GM19099 (cell line): ENCODE measurements around the gene UBXN1.

Source experiments
- POLR2A ChIP-seq: IDR thresholded peaks from 3 replicates; pipeline ENCODE4 v1.6.1; 2011; ENCODE audit warnings: low read depth; ENCODE audit not compliant: insufficient read length; ENCODE audit errors: extremely low read depth

The UBXN1 gene, protein sequence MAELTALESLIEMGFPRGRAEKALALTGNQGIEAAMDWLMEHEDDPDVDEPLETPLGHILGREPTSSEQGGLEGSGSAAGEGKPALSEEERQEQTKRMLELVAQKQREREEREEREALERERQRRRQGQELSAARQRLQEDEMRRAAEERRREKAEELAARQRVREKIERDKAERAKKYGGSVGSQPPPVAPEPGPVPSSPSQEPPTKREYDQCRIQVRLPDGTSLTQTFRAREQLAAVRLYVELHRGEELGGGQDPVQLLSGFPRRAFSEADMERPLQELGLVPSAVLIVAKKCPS

DNA sequence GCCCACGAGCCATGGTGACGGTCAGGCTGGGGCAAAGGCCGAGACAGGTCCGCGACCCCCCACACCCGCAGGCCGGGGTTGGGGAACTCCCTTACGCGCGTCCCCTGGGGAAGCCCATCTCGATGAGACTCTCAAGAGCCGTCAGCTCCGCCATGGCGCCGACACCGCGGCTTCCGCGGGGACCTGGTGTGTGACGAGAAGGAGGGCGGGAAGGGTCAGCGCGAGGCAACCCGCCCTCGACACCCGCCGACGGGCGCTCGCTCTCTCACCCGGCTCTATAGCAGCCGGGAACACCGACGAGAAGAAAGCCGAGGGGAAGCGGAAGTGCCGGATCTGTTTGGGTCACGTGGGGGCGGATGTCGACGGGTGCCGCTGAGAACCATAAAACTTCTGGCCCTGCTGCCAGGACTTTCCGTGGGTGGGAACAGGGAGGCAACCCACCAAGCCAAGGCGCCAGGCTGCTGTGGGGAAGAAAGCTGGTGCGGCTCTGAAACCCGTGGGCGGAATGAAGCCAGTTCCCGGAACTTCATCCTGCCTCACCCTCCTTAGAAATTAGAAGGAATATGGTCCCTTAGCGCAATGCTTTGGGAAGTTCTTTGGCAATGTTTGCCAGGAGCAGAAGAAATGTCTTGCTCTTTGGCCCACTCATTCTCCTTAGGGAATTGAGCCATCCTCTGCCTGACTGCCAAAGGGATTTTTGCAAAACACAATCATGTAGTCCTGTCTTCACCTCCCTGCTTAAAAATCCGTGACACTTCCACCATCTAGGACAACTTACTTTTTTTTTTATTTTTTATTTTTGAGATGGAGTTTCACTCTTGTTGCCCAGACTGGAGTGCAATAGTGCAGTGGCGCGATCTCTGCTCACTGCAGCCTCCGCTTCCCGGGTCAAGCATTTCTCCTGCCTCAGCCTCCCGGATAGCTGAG is at the start of gene UBXN1:
Gene UBXN1, minus strand, starts transcription at position 304 of the 927 bp plus-strand sequence. Its CDS starts 150 bp downstream, at position 154.
- peak; percentile 91 for TF ChIP-seq POLR2A

DNA sequence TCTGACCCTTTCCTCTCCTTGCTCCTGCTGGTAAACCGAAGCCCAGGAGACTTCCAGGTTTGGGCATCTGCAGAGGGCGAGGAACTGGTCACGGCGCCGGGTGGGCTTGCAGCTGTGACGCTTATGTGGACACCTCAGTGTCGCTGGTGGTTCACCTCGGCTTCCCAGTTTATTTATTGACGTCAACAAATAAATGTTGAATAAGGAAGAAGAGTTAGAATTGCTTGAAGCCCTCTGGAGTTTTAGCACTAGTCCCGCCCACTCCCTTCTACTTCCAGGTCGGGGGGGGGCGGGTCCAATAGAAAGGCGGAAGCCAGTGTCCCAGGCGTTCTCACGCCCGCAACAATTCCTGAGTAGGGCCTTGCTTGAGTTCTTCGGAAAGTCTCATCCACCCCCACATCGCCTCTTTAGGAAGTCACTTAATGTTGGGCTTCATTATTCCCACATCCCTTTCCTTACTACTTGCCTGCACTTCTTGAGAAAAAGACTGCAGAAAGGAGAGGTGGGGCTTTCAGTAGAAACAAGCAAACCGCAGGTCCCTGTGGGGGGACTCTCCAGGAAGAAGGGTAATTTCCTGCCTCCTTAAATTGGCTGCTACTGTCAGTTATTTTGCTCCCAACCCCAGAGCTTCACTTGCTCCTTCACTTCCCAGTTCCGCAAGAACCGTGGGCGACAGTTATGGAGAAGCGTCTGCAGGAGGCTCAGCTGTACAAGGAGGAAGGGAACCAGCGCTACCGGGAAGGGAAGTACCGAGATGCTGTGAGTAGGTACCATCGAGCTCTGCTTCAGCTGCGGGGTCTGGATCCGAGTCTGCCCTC is 49.5 kb upstream of the UBXN1 start, which contains the start of gene TTC9C:
Gene TTC9C, plus strand, starts transcription at position 316 of the 818 bp plus-strand sequence. Its CDS starts 363 bp downstream, at position 679.
- peak; percentile 76 for TF ChIP-seq POLR2A

DNA sequence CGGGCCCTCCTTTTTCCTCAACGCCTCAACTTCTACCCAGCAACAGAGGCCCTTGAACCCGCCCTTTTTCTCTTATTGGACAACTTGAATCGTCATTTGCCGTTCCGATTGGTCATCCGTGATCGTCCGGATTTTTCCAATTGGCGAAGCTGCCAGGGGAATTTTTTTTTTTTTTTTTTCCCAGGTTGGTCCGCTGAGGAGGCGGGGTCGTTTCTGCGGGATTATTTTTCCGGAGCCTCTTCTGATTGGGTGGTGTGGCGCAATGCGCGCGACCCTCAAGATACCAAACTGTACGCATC is 48.9 kb upstream of the UBXN1 start:
- no peak for TF ChIP-seq POLR2A

DNA sequence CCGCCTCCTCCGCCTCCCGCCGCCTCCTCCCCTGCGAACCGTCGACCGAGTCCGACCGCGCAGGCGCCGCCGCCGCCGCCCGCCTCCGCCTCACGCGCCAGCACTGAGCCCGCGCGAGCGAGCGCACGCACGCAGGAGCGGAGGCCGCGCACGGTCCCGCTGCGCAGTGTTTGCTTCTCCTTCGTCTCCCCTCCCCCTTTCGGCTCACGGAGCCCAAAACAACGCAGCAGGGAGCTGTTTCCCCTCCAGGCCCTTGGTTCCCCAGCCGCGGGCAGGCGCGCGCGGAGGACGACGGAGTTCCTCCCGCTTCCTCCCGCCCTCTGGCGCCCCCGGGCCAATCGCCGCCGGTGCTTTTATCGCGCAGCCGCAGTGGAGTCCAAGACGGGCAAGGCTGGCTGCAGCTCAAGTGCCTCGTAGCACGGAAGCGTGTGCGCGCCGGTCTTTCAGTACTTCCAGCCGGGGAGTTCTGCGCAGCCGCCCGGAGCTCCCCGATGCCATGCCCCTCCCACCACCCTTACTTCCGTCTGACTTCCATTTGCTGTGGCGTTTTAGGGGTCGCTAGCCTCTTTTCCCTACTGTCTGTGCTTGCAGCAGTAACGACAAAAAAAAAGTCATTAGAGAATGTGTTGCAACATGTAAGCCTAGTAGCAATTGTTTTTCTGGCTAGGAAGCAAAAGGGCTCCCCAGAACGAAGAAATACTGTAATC is 48.4 kb upstream of the UBXN1 start, which contains the start of gene HNRNPUL2:
Gene HNRNPUL2, minus strand, starts transcription at position 293 of the 707 bp plus-strand sequence. CDS start 301 bp downstream, outside the sequence.
- peak; percentile 98 for TF ChIP-seq POLR2A

DNA sequence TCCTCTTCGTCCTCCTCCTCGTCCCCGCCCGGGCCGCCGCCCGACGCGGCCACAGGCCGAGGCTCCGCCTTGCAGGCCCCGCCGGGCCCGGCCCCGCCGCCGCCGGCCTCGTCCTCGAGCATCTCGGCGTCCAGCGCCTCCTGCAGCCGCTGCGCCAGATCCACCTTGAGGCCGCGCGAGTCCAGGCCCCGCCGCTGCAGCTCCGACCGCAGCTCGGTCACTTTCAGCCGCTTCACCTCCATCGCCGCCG is 48.0 kb upstream of the UBXN1 start:
- TF ChIP-seq POLR2A, result no peak

DNA sequence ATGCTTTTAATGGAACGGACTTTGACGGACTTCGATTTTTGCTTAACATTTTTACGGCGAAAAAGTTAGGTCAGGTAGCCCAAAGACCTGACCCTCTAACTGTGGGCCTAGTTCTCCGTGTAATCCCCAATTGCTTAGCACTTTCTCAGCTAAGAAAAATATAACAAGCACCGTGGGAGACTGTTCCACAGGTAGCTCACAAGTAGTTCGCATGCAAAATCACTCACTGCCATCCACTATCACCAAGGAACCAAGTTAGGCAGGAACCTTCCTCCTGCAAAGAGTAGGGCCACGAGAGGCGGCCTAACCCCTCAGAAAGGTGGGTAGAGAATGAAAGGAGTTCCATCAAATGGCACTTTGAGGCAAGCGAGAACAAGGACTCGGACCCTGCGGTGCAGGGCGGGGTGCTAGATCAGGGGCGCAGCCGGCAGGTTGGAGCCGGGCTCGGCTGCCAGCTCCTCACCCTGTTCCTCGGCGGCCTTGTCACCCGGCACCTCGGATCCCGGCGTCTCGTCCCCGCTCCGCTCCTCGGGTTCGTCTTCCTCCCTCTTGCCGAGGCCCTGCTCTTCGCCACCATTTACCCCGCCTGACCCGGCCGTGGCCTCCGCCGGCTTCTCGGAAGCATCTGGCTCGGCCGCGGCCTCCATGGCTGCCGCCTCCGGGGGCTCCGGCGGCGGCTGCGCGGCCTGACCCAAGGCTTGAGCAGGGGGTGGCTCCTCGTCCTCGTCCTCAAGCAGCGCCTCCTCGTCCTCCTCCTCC is 47.5 kb upstream of the UBXN1 start:
- TF ChIP-seq POLR2A, result peak; percentile 22

DNA sequence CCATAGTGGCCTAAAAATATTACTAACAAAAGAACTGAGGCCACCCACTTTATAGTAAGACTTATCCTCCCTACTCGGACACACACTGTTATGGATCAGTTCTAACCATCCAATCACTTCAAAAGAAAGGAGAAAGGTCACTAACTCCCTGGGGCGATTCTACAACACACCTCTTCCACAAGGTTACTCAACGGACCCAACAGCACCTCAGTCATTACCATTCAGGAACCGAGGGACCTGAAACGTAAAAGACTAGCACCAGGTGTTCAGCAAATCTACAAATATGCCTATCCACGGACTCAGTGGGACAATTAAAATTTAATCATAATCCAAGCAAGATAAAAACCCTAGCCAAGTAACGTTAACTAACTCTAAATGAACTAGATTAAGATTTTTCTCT is 46.8 kb upstream of the UBXN1 start:
- TF ChIP-seq POLR2A, result no peak

DNA sequence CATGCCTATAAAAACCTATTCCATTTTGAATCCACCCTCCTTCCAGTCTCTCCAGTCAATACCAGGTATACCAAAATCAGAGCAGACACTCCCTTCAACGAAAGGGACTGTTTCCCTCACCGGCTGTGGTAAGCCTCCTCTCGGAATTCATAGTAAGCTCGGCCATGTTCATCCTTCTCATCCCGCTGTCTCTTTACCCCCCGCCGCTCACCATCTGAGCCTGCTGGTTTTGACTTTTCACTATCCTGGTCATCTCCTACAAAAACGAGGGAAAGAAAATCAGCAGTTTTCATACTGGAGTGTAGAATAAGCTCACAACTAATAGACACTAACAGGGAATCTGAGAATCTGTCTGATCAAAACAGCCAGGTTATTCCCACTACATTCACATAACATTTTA is 45.3 kb upstream of the UBXN1 start:
- TF ChIP-seq POLR2A, result no peak

DNA sequence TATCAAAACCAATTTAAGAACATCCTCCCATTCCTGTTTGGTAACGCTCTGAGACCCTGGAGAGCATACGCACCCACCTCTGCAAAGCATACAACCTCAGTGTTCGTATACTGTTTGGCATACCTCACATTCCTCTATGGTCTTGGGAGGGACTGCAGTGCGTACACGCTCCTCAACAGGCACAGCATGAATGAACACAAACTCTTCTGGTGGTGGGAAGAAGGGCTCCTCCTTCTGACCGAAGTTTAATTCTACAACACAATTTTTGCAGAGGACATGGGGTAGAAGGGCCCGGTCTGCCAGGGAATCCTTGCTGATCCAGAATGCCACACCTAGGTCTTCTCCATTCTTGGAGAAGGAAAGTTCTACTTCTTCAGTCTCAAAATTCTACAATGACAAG is 43.1 kb upstream of the UBXN1 start:
- no peak for TF ChIP-seq POLR2A

DNA sequence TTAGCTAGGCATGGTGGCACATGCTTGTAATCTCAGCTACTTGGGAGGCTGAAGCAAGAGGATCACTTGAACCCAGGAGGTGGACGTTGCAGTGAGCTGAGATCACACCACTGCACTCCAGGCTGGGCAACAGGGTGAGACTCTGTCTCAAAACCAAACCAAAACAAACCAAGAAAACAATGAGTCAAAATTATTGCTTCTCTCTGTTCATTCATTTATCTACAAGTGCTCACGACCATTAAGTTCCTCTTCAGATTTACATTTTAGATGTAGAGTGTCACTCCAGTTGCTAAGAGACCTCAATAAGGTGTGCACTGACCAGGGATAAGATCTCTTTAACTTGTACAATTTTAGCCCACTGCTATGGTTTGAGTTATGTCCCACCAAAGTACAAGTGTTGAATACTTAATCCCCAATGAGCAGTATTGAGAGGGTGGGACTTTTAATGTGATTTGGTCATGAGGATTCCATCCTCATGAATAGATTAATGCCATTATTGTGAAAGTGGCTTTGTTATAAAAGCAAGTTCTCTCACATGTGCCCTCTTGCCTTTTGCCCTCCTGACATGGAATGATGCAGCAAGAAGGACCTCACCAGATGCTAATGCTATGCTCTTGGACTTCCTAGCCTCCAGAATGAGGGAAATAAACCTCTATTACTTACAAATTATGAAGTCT is 40.6 kb upstream of the UBXN1 start:
- no peak for TF ChIP-seq POLR2A

DNA sequence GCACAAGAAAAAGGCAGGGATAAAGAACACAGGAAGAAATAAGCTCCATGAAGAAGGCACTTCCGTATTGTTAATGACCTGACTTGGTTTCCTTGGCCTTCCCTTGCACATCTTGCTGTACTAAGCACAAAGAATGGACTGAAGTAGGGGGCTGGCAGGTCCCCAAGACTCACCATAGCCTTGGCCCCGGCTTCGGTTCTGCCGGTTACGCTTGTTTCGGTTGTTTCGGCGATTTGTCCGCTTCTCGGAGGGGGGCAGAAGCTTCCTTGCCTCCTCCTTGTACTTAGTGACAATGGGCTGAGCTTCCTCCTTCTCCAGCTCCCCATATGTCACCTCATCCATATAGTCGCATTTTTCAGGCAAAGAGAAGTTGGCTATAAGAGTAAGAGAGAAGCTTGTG is 37.9 kb upstream of the UBXN1 start:
- no peak for TF ChIP-seq POLR2A

DNA sequence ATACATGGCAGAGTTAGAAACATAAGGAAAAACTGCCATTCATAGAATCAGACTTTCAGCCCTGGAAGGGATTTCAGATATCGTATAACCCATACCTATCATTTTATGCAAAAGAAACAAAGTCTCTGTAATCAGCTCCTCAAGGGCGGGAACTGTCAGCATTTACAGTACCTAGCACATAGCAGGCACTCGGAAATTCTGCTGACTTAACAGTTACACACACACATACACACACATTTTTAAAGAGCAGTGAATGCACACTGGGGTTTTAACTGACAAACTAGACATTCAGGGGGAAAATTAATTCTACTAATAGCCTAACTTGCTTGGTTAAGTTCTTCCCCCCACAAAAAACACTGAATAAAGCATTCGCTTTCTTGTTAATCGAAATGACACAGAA is 37.3 kb upstream of the UBXN1 start:
- no peak for TF ChIP-seq POLR2A
